Psoas muscle (tissue), 8 donors: ENCODE measurements around the gene CLEC2B. TPM values are rescaled to one million over a fixed set of nuclear protein-coding genes. Genes with fewer than 3 reads are reported as not detected.

Experiments
- ATAC-seq, 4 donors: fragments of 200-7000 bp; cut with Tn5 transposase; one replicate each; pipeline ENCODE4 v1.9.1; 2020; ENCODE audit warnings: moderate library complexity in 3 of 4, mild to moderate bottlenecking in 2 of 4
- DNase-seq, 2 donors: peaks; one replicate each; pipeline ENCODE4 v3.0.0-alpha.2; 2020
- H3K27ac ChIP-seq: fragments of 200-600 bp; one replicate; pipeline ENCODE4 v1.8.0; 2022
- H3K27me3 ChIP-seq, 3 donors: fragments of 200-600 bp in 1 of 3; one replicate each; pipeline versions ENCODE4 v1.6.1 to v1.8.0; 2013 to 2022; ENCODE audit warnings: low read length in 2 of 3, mild to moderate bottlenecking in 2 of 3, moderate library complexity in 1 of 3; ENCODE audit not compliant: insufficient read depth in 3 of 3
- H3K36me3 ChIP-seq, 2 donors: fragments of 200-600 bp in 1 of 2; one replicate each; pipeline versions ENCODE4 v1.6.1 to v1.8.0; 2013 to 2022; ENCODE audit warnings: low read depth in 1 of 2, mild to moderate bottlenecking in 1 of 2, moderate library complexity in 1 of 2; ENCODE audit not compliant: insufficient read depth in 1 of 2
- H3K4me1 ChIP-seq: fragments of 200-600 bp; one replicate; pipeline ENCODE4 v1.8.0; 2022
- H3K4me3 ChIP-seq: fragments of 200-600 bp; one replicate; pipeline ENCODE4 v1.8.0; 2022; ENCODE audit warnings: mild to moderate bottlenecking
- H3K9me3 ChIP-seq: fragments of 200-600 bp; one replicate; pipeline ENCODE4 v1.8.0; 2022
- WGBS, 3 donors: extraction: QIAGEN DNeasy Blood & Tissue Kit; methylation state at CpG; one replicate each; pipeline versions ENCODE4 v1.1.6 to v1.1.7; 2013; 5-methylcytosine and 5-hydroxymethylcytosine counted together
- intact Hi-C, 2 donors: fragments of 100-400 bp; cut with DNase I; formaldehyde crosslinking; loops; one replicate each; pipeline versions ENCODE4 v1.11.0 to v1.14.2; 2022
- polyA plus RNA-seq, 3 donors: library from polyadenylated mRNA; stranded (reverse); fragments of 200-250 nt; gene quantifications; one replicate each; pipeline ENCODE4 v1.2.3, GENCODE V29; 2013
- total RNA-seq, 4 donors: library from RNA; stranded (reverse); fragmentation: NEBNext Ultra II Directional in 2 of 4; extraction: Animal tissue kit (Norgen Biotek cat#: 25700) in 2 of 4; gene quantifications; one replicate each; pipeline versions ENCODE4 v1.2.1 to v1.2.4, GENCODE V29; 2021 to 2023
- TF ChIP-seq, protein P1 (sequence below): fragments of 200-600 bp; IDR thresholded peaks from one replicate; pipeline ENCODE4 v1.8.0; 2022; ENCODE audit warnings: antibody characterized with exemption
- donor health status: healthy with polysubstance abuse.
- donor health status: DM: no; HTN: no; CAD: no; lungs with moderate emphysema.
- donor health status: Bipolar disorder and iron deficiency.
- donor health status: healthy.
- donor health status: DM: yes; HTN: yes; CAD: no.
- donor health status: DM: no; HTN: no; CAD: no.
- donor health status: DM: no; HTN: no; CAD: no.
- donor health status: DM: yes; HTN: yes; CAD: no.

Gene CLEC2B
- total and polyA plus RNA-seq, 7 donors = 5.5 to 24.9 (median 12.6) TPM

DNA sequence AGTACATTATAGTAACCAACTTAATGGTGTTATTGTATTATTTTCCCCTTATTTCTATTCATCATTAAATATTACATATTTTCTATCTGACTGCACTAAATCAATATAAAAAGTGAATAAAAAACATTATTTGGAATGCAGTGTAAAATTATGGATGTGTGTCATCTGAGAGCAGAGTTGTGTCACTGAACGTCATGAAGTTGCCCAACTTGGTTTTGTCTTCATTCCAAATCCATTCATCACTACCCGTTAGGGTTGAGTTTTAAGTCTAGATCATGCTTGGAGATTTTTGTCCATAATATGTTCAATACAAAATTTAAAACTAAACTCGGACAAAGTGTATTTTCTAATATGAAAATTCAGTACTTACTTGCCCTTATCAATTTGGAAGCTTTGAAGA is 25.7 kb downstream of the CLEC2B start:
- Histone ChIP-seq H3K9me3 (no peaks in the 10 kb centered on the region), H3K27ac (no peak overlapping the region), H3K36me3 (no peaks in the 10 kb centered on the region), H3K27me3 (no peaks in the 10 kb centered on the region), H3K4me3 (no peak overlapping the region), H3K4me1 (no peaks in the 10 kb centered on the region)
- DNase-seq = no peak
- intact Hi-C loops = no loop called here
- TF ChIP-seq, protein P1, sequence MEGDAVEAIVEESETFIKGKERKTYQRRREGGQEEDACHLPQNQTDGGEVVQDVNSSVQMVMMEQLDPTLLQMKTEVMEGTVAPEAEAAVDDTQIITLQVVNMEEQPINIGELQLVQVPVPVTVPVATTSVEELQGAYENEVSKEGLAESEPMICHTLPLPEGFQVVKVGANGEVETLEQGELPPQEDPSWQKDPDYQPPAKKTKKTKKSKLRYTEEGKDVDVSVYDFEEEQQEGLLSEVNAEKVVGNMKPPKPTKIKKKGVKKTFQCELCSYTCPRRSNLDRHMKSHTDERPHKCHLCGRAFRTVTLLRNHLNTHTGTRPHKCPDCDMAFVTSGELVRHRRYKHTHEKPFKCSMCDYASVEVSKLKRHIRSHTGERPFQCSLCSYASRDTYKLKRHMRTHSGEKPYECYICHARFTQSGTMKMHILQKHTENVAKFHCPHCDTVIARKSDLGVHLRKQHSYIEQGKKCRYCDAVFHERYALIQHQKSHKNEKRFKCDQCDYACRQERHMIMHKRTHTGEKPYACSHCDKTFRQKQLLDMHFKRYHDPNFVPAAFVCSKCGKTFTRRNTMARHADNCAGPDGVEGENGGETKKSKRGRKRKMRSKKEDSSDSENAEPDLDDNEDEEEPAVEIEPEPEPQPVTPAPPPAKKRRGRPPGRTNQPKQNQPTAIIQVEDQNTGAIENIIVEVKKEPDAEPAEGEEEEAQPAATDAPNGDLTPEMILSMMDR = no peak
- WGBS, 3 donors = 46 to 60% (median 46%) methylated on average over 3 of the region's 3 CpGs
- ATAC-seq = no peak

DNA sequence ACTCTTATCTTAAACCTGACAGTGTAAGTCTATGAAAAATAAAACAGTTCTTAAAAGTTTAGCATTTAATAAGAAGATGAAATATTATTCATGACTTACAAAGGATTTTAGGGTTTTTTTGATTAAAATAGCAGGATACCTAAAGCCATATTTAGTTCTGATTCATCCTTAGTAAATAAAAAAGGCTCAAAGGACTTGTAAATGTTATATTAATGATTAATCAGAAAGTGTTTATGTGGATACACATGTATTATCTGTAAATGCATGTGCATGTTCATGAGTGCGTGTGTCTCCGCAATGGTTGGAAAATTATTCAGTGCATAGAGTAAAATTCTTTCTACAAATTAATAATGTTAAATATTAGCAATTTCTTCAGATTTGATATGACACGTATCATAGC is 37.4 kb downstream of the CLEC2B start:
- Histone ChIP-seq H3K27me3 (no peaks in the 10 kb centered on the region), H3K9me3 (no peaks in the 10 kb centered on the region), H3K4me3 (no peak overlapping the region), H3K4me1 (no peaks in the 10 kb centered on the region), H3K36me3 (no peaks in the 10 kb centered on the region), H3K27ac (no peak overlapping the region)
- intact Hi-C loops = no loop called here
- WGBS, 3 donors = 64% methylated on average over 3 of the region's 3 CpGs
- DNase-seq (no peak), ATAC-seq (no peak)
- TF ChIP-seq, protein P1 = no peak

DNA sequence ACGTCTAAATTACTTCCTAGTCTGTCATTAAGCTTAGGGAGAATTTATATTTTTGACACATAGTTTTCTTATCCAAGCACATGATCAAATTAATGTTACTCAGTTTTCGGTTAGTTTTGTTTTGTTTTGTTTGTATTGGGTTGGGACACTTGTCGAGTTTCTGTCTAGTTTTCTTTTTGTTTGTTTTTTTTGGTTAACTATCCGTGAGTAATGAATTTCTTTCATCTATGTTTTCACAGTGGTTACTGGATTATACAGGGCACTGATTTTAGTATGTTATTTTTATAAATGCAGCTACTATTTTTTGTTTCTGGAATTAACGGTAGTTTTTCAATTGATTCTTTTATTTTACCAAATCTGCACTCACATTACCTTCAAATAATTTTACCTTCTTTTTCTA is 39.2 kb downstream of the CLEC2B start:
- intact Hi-C loops = no loop called here
- H3K36me3 ChIP-seq = no peaks in the 10 kb centered on the region
- no peaks in the 10 kb centered on the region for H3K9me3 ChIP-seq
- no peaks in the 10 kb centered on the region for H3K27me3 ChIP-seq
- ATAC-seq (no peak), DNase-seq (no peak)
- WGBS, 3 donors = 70 to 75% (median 71%) methylated on average over 5 of the region's 5 CpGs
- H3K4me3 ChIP-seq = no peak overlapping the region
- H3K4me1 ChIP-seq = no peaks in the 10 kb centered on the region
- TF ChIP-seq, protein P1 = no peak
- no peak overlapping the region for H3K27ac ChIP-seq

DNA sequence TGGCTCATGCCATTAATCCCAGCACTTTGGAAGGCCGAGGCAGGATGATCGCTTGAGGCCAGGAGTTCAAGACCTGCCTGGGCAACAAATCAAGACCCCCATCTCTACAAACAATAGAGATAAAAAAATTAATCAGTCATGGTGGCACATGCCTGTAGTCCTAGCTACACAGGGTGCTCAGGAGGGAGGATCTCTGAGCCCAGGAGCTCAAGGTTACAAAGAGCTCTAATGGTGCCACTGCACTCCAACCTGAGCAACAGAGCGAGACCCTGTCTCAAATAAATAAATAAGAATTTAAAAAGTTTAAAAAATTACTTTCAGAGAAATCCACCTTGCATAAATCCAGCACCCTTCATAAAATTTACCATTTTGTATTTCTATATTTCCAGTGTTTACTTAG is 39.7 kb downstream of the CLEC2B start:
- H3K27me3 ChIP-seq = no peaks in the 10 kb centered on the region
- no peak for ATAC-seq
- no peaks in the 10 kb centered on the region for H3K4me1 ChIP-seq
- H3K36me3 ChIP-seq = no peaks in the 10 kb centered on the region
- H3K9me3 ChIP-seq = no peaks in the 10 kb centered on the region
- H3K4me3 ChIP-seq = no peak overlapping the region
- TF ChIP-seq, protein P1 = no peak
- WGBS, 3 donors = 79 to 93% (median 79%) methylated on average over 3 of the region's 3 CpGs
- intact Hi-C loops = no loop called here
- H3K27ac ChIP-seq = no peak overlapping the region
- no peak for DNase-seq

DNA sequence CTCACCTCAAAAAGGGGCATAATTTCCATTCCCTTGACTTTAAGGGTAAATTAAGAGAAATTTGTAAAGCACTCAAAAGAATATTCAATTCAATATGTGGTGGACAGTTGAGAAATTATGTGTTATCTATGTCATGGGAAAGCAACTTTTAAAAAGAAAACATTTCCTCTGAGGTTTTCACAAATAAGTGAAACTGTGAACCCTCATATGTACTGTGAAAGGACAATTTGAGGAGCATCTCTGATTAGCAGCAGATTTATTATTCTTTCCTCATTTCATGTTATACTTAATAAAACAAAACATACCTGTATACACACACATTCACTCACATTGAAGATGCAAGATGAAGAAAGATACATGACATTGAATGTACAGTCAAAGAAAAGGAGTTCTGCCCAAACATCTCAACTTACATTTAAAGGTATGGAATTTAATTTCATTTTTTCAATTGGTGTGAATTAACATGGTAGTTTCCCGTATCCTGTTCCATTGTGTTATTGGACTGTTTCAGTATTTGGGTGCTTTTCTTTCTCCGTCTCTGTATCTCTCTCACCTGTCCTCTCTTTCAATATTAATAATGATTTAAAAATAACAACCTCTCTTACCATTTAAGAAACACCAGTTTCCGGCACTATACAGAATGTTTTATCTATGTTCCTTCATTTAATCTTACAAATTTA is 41.8 kb downstream of the CLEC2B start, which contains the start of gene KLRF1:
Gene KLRF1, plus strand, starts transcription at position 273 of the 680 bp plus-strand sequence. Its CDS starts 64 bp downstream, at position 337.
- intact Hi-C loops = no loop called here
- Histone ChIP-seq H3K9me3 (no peaks in the 10 kb centered on the region), H3K27me3 (no peaks in the 10 kb centered on the region), H3K27ac (no peak within 1 kb of the TSS), H3K4me1 (no peaks in the 10 kb centered on the region), H3K36me3 (no peaks in the 10 kb centered on the region), H3K4me3 (no peak within 1 kb of the TSS)
- TF ChIP-seq, protein P1 = no peak
- WGBS, 3 donors = 88 to 95% (median 91%) methylated on average over 3 of the region's 3 CpGs
- ATAC-seq (no peak), DNase-seq (no peak)
